Activated naive CD4-positive, alpha-beta T cell treated with anti-CD3 and anti-CD28 coated beads, Interleukin-2, amount 10 ng/mL, durations not matched to agents 5 hours and 36 hours (primary cell): ENCODE results near the gene HUS1B. TPM values are rescaled to one million over a fixed set of nuclear protein-coding genes. Genes with fewer than 3 reads are reported as not detected.

Experiments
- total RNA-seq, 2 experiments: library from RNA; stranded (reverse); gene quantifications; one replicate each; pipeline ENCODE4 v1.2.3, GENCODE V29; 2021

Gene HUS1B
- 1 to 10 TPM; 1.1 to 1.7 TPM for total RNA-seq

DNA sequence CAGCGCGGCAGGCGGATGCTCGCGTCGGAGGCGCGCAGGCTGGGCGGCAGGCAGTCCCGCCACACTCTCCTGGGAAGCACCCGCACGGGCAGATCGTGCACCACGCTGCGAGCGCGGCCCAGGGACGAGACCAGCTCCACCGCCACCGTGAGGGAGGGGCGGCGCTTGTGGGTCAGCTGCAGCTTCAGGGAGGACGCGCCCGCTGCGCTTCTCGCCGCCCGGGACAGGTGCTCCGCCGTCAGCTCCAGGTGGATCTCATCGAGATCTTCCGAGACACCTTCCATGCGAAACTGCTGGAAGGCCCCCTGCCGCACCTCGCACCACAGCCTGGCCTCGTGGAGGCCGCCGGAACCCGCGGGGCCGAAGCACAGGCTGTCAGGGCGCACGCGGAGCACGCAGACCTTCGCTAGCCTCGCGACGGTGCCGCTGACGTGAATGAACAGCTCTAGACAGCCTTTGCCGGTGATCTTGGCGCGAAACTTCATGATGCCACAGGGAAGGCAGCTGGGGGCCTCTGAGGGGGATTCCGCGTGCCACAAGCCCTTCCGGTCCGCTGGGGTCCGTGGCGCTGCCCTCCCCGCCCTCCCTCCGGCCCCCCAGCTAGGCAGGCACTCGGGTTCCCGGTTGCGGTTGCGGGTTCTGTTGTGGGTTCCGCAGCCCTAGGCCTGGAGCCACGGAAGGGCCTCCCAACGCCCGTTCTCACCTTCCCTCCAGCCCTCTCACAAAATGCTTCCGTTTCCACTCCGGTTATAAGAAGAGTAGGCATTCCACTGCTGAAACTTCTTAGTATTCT is at the start of gene HUS1B:
Gene HUS1B, minus strand, starts transcription at position 641 of the 793 bp plus-strand sequence. Its CDS starts 156 bp downstream, at position 485.

DNA sequence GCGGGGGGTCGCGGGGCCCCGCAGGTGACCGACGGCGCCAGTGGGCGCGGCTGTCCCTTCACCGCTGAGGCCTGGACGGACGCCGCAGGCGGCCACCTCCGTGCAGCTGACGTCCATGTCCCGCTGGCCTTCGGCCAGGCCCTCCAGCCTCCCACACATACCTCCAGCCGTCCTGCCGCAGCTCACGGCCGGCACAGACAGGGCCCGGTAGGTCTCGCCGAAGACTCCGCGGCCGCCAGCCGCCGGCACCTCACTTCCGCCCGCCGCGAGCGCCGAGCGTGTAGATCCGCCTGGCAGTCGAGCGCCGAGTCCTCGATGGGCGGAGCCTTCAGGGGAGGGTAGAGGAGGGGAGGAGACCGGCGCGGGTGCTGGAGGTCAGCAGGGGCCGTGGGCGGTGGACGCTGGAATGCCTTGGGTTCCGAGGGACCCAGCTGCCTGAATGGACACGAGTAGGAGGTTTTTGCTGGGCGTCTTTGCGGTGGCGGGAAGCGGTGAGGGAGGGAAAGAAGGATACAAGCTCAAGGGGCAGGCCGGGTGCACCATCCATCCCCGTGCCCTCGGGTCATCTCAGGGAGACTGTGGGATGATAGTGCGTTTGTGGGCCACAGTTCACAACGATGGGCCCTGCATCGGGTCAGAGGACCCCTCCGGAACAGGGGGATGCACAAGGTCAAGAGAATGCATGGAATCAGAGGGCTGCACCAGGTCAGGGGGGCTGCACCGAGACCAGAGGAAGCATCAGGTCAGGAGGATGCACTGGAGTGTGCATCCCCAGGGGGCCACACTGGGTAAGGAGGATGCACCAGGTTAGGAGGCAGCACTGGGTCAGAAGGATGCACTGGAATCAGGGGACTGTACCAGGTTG is 36.2 kb upstream of the HUS1B start, which contains the start of gene EXOC2:
Gene EXOC2, minus strand, starts transcription at position 282 of the 865 bp plus-strand sequence. CDS start 55,321 bp downstream, outside the sequence.

Other genes starting within 250 kb of the HUS1B start
- 10 to 100 TPM; 34.4 to 38.1 TPM for gene EXOC2, start 36.0 kb upstream of the HUS1B start, total RNA-seq